HL-60 (cell line): ENCODE results near the gene NOXO1.

Source experiments
- CTCF ChIP-seq: IDR thresholded peaks from one replicate; pipeline ENCODE4 v1.5.1; 2011; ENCODE audit warnings: low read length, control low read depth, inconsistent platforms; ENCODE audit not compliant: insufficient read depth
- GABPA ChIP-seq: IDR thresholded peaks from 2 replicates; pipeline ENCODE4 v1.6.1; 2012; ENCODE audit warnings: low read depth
- POLR2AphosphoS5 ChIP-seq: IDR thresholded peaks from 2 replicates; pipeline ENCODE4 v1.6.1; 2012; ENCODE audit warnings: low read depth
- REST ChIP-seq: IDR thresholded peaks from 2 replicates; pipeline ENCODE4 v1.6.1; 2012; ENCODE audit warnings: low read depth; ENCODE audit not compliant: insufficient replicate concordance
- SPI1 ChIP-seq: IDR thresholded peaks from 2 replicates; pipeline ENCODE4 v1.6.1; 2012; ENCODE audit warnings: low read depth, mild to moderate bottlenecking, borderline replicate concordance

GRCh38 chr16:1971796-1972489 is 9.3 kb downstream of the NOXO1 start, which contains the start of gene TBL3:
- TF ChIP-seq CTCF, result no peak
- peak; percentile 95 for TF ChIP-seq POLR2AphosphoS5
- peak; percentile 94 for TF ChIP-seq GABPA
- TF ChIP-seq REST, result peak; percentile 15
- peak; percentile 59; the same call in 1 of the 2 replicates for TF ChIP-seq SPI1
